OCI-LY3 (cell line): ENCODE data around the gene DBT.
A peak's percentile ranks its signal among the peaks of the same experiment; 100 is the strongest.

ENCODE experiments used
- H2AFZ ChIP-seq: fragments of 200-600, 300-600 bp; shearing (Covaris generic); 2 replicates; pipeline ENCODE4 v1.6.0; 2014; ENCODE audit warnings: antibody characterized with exemption, low read depth, low read length
- H3K27ac ChIP-seq: fragments of 200-600, 300-600 bp; sonication (generic); 2 replicates; pipeline ENCODE4 v1.5.1; 2014; ENCODE audit warnings: mild to moderate bottlenecking, low read length, moderate library complexity, mixed read lengths
- H3K27me3 ChIP-seq: fragments of 200-600, 300-600 bp; sonication (generic); 2 replicates; pipeline ENCODE4 v1.6.1; 2014; ENCODE audit warnings: low read depth, low read length, mixed read lengths
- H3K36me3 ChIP-seq: fragments of 200-600, 300-600 bp; sonication (generic); replicated peaks from 2 replicates; pipeline ENCODE3; 2014; ENCODE audit warnings: low read depth, low read length, mixed read lengths
- H3K4me1 ChIP-seq: fragments of 300-600, 200-600 bp; sonication (generic); 2 replicates; pipeline ENCODE4 v1.6.1; 2014; ENCODE audit warnings: low read length, mixed read lengths
- H3K4me2 ChIP-seq: fragments of 200-600, 300-600 bp; sonication (generic); 2 replicates; pipeline ENCODE4 v1.6.1; 2014; ENCODE audit warnings: low read length, mixed read lengths
- H3K4me3 ChIP-seq: fragments of 300-600, 200-600 bp; sonication (generic); 2 replicates; pipeline ENCODE4 v1.5.1; 2014; ENCODE audit warnings: antibody characterized with exemption, mild to moderate bottlenecking, low read length, moderate library complexity
- H3K79me2 ChIP-seq: fragments of 300-600, 200-600 bp; shearing (Covaris generic); 2 replicates; pipeline ENCODE4 v1.6.1; 2014; ENCODE audit warnings: mild to moderate bottlenecking, low read length, mixed read lengths
- H3K9ac ChIP-seq: fragments of 300-600, 200-600 bp; shearing (Covaris generic); 2 replicates; pipeline ENCODE4 v1.6.0; 2014; ENCODE audit warnings: mild to moderate bottlenecking, low read length, moderate library complexity
- H3K9me3 ChIP-seq: fragments of 200-600, 300-600 bp; shearing (Covaris generic); 2 replicates; pipeline ENCODE4 v1.6.1; 2014; ENCODE audit warnings: low read length, mixed read lengths; ENCODE audit not compliant: insufficient read depth
- H4K20me1 ChIP-seq: fragments of 200-600, 300-600 bp; sonication (generic); 2 replicates; pipeline ENCODE4 v1.6.1; 2016; ENCODE audit warnings: low read length, mixed read lengths; ENCODE audit not compliant: insufficient read depth
- CTCF ChIP-seq: fragments of 200-600, 300-600 bp; sonication (generic); IDR thresholded peaks from 2 replicates; pipeline ENCODE4 v1.5.1; 2014; ENCODE audit warnings: antibody characterized with exemption, low read length, low read depth
- EZH2phosphoT487 ChIP-seq: fragments of 200-600 bp; shearing (Covaris generic); IDR thresholded peaks from 2 replicates; pipeline ENCODE4 v1.6.1; 2018; ENCODE audit warnings: antibody characterized with exemption, mixed run types, low read depth

The DBT gene

GRCh38 chr1:100164216-100164615 lies 85.4 kb downstream of the DBT start:
- TF ChIP-seq EZH2phosphoT487 (no peak), CTCF (no peak)
- no peak overlapping the region for H3K4me2 ChIP-seq
- no peak overlapping the region for H3K27ac ChIP-seq
- H2AFZ ChIP-seq = no peak overlapping the region
- H3K27me3 ChIP-seq = no peaks in the 10 kb centered on the region
- no peaks in the 10 kb centered on the region for H3K36me3 ChIP-seq
- no peaks in the 10 kb centered on the region for H4K20me1 ChIP-seq
- no peaks in the 10 kb centered on the region for H3K4me1 ChIP-seq
- no peak overlapping the region for H3K4me3 ChIP-seq
- H3K9ac ChIP-seq = no peak overlapping the region
- H3K9me3 ChIP-seq = no peaks in the 10 kb centered on the region
- no peaks in the 10 kb centered on the region for H3K79me2 ChIP-seq

DNA sequence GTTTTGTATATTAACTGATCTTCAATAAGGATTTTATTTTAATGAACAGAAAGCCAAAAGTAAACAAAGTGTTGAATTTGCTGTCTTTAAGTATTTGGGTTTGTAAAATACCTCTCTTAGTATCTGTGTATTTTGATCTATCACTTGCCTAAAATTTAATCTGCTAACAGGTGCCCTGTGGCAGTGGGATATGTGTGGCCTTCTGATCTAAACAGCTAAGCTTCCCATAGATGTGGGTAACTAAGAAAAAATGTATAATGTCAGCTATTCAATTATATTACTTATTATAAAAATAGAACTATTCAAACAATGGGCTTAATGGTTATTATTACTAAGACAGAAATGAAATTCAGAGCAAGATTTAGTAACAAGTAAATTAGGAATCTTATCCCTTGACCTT lies 86.8 kb downstream of the DBT start:
- Histone ChIP-seq H3K9ac (no peak overlapping the region), H2AFZ (no peak overlapping the region), H3K27ac (no peak overlapping the region), H3K27me3 (no peaks in the 10 kb centered on the region), H3K36me3 (no peaks in the 10 kb centered on the region), H4K20me1 (no peaks in the 10 kb centered on the region), H3K4me3 (no peak overlapping the region), H3K79me2 (no peaks in the 10 kb centered on the region), H3K9me3 (no peaks in the 10 kb centered on the region), H3K4me2 (no peak overlapping the region), H3K4me1 (no peaks in the 10 kb centered on the region)
- TF ChIP-seq CTCF (no peak), EZH2phosphoT487 (no peak)

DNA sequence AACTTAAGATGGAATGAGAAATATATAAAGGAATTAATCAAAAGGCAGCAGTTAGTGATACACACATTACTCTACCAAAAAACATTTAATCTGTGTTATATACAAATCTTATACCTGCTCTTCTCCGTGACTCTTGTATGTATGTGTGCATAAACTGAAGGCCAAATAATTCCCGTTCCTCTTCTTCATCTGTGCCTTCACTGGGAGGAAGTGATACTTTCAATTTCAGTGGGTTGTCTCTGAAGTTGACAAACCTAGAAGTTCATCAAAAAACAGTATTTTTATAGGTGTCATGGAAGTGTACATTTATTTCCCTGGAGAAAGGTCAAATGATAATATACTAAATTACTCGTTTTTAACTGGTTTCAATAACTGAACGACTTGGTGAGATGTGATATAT lies 97.4 kb downstream of the DBT start:
- H3K36me3 ChIP-seq = peaks cover 5% of the 10 kb centered on the region

GRCh38 chr1:100151679-100152078 lies 98.0 kb downstream of the DBT start:
- no peak for TF ChIP-seq CTCF
- TF ChIP-seq EZH2phosphoT487 = no peak
- peak overlapping the region; percentile 48 for H3K27ac ChIP-seq
- peak overlapping the region; percentile 28; the same call in 1 of the 2 replicates for H3K9ac ChIP-seq
- H2AFZ ChIP-seq = no peak overlapping the region
- peaks cover 6% of the 10 kb centered on the region for H3K36me3 ChIP-seq
- peak overlapping the region; percentile 77 for H3K4me2 ChIP-seq
- H3K79me2 ChIP-seq = no peaks in the 10 kb centered on the region
- peaks cover 16% of the 10 kb centered on the region for H3K4me1 ChIP-seq
- H4K20me1 ChIP-seq = no peaks in the 10 kb centered on the region
- no peaks in the 10 kb centered on the region for H3K9me3 ChIP-seq
- H3K4me3 ChIP-seq = peak overlapping the region; percentile 50
- H3K27me3 ChIP-seq = no peaks in the 10 kb centered on the region

More for the DNA sequence above, 97.4 kb downstream of the DBT start:
- Histone ChIP-seq H4K20me1 (no peaks in the 10 kb centered on the region), H3K9me3 (no peaks in the 10 kb centered on the region), H3K27me3 (no peaks in the 10 kb centered on the region), H3K4me1 (peaks cover 16% of the 10 kb centered on the region), H2AFZ (no peak overlapping the region), H3K27ac (peak overlapping the region; percentile 48), H3K79me2 (no peaks in the 10 kb centered on the region), H3K4me2 (peak overlapping the region; percentile 77), H3K9ac (peak overlapping the region; percentile 28; the same call in 1 of the 2 replicates), H3K4me3 (peak overlapping the region; percentile 50)
- TF ChIP-seq EZH2phosphoT487 = no peak
- no peak for TF ChIP-seq CTCF
